ENCODE results near the gene CMIP. TPM values are rescaled to one million over a fixed set of nuclear protein-coding genes. Genes with fewer than 3 reads are reported as not detected.

The CMIP gene
- total RNA-seq, 1 experiment from 2014 or later = 63.7 TPM

DNA sequence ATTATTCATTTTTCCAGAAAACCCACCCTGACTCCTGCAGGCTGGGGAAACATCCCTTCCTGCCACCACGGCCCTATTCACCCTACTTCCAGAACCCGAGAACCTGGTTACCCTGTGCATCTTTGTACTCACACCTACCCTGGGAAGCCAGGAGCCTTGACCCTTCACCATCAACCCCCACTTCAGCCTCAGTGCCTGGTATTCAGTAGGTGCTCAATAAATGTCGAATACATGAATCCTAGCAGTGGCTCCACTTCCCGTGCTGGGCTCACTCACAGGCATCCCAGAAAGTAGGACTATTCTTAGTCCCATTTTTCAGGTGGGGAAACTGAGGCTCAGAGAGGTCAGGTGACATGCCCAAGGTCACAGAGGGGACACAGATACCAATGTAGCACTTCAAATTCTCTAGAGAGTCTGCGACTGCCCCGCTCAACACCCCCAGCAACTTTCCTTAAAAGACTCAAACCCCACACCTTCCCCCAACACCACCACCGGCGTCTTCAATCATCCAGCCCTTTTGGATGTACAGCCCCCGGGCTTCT is 36.1 kb upstream of the CMIP start (continued):
- TF ChIP-seq, protein P1, sequence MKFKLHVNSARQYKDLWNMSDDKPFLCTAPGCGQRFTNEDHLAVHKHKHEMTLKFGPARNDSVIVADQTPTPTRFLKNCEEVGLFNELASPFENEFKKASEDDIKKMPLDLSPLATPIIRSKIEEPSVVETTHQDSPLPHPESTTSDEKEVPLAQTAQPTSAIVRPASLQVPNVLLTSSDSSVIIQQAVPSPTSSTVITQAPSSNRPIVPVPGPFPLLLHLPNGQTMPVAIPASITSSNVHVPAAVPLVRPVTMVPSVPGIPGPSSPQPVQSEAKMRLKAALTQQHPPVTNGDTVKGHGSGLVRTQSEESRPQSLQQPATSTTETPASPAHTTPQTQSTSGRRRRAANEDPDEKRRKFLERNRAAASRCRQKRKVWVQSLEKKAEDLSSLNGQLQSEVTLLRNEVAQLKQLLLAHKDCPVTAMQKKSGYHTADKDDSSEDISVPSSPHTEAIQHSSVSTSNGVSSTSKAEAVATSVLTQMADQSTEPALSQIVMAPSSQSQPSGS (CRISPR knock-in tag; IDR thresholded peaks at IDR 0.05; ENCODE audit: borderline replicate concordance, low read depth) = no peak
- TF ChIP-seq ZNF512 (CRISPR knock-in tag; IDR thresholded peaks at IDR 0.05; ENCODE audit: borderline replicate concordance) (no peak), AR (CRISPR knock-in tag; IDR thresholded peaks at IDR 0.05) (no peak), MXD4 (CRISPR knock-in tag; IDR thresholded peaks at IDR 0.05; ENCODE audit: borderline replicate concordance) (no peak)
- TF ChIP-seq, protein P2, sequence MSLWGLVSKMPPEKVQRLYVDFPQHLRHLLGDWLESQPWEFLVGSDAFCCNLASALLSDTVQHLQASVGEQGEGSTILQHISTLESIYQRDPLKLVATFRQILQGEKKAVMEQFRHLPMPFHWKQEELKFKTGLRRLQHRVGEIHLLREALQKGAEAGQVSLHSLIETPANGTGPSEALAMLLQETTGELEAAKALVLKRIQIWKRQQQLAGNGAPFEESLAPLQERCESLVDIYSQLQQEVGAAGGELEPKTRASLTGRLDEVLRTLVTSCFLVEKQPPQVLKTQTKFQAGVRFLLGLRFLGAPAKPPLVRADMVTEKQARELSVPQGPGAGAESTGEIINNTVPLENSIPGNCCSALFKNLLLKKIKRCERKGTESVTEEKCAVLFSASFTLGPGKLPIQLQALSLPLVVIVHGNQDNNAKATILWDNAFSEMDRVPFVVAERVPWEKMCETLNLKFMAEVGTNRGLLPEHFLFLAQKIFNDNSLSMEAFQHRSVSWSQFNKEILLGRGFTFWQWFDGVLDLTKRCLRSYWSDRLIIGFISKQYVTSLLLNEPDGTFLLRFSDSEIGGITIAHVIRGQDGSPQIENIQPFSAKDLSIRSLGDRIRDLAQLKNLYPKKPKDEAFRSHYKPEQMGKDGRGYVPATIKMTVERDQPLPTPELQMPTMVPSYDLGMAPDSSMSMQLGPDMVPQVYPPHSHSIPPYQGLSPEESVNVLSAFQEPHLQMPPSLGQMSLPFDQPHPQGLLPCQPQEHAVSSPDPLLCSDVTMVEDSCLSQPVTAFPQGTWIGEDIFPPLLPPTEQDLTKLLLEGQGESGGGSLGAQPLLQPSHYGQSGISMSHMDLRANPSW (CRISPR knock-in tag; conservative IDR thresholded peaks at IDR 0.05; ENCODE audit: low read depth) = no peak
- TF ChIP-seq, protein P3, sequence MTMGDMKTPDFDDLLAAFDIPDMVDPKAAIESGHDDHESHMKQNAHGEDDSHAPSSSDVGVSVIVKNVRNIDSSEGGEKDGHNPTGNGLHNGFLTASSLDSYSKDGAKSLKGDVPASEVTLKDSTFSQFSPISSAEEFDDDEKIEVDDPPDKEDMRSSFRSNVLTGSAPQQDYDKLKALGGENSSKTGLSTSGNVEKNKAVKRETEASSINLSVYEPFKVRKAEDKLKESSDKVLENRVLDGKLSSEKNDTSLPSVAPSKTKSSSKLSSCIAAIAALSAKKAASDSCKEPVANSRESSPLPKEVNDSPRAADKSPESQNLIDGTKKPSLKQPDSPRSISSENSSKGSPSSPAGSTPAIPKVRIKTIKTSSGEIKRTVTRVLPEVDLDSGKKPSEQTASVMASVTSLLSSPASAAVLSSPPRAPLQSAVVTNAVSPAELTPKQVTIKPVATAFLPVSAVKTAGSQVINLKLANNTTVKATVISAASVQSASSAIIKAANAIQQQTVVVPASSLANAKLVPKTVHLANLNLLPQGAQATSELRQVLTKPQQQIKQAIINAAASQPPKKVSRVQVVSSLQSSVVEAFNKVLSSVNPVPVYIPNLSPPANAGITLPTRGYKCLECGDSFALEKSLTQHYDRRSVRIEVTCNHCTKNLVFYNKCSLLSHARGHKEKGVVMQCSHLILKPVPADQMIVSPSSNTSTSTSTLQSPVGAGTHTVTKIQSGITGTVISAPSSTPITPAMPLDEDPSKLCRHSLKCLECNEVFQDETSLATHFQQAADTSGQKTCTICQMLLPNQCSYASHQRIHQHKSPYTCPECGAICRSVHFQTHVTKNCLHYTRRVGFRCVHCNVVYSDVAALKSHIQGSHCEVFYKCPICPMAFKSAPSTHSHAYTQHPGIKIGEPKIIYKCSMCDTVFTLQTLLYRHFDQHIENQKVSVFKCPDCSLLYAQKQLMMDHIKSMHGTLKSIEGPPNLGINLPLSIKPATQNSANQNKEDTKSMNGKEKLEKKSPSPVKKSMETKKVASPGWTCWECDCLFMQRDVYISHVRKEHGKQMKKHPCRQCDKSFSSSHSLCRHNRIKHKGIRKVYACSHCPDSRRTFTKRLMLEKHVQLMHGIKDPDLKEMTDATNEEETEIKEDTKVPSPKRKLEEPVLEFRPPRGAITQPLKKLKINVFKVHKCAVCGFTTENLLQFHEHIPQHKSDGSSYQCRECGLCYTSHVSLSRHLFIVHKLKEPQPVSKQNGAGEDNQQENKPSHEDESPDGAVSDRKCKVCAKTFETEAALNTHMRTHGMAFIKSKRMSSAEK (CRISPR knock-in tag; IDR thresholded peaks at IDR 0.05; ENCODE audit: borderline replicate concordance) = no peak
- TF ChIP-seq, protein P4, sequence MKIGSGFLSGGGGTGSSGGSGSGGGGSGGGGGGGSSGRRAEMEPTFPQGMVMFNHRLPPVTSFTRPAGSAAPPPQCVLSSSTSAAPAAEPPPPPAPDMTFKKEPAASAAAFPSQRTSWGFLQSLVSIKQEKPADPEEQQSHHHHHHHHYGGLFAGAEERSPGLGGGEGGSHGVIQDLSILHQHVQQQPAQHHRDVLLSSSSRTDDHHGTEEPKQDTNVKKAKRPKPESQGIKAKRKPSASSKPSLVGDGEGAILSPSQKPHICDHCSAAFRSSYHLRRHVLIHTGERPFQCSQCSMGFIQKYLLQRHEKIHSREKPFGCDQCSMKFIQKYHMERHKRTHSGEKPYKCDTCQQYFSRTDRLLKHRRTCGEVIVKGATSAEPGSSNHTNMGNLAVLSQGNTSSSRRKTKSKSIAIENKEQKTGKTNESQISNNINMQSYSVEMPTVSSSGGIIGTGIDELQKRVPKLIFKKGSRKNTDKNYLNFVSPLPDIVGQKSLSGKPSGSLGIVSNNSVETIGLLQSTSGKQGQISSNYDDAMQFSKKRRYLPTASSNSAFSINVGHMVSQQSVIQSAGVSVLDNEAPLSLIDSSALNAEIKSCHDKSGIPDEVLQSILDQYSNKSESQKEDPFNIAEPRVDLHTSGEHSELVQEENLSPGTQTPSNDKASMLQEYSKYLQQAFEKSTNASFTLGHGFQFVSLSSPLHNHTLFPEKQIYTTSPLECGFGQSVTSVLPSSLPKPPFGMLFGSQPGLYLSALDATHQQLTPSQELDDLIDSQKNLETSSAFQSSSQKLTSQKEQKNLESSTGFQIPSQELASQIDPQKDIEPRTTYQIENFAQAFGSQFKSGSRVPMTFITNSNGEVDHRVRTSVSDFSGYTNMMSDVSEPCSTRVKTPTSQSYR (CRISPR knock-in tag; IDR thresholded peaks at IDR 0.05) = no peak

DNA sequence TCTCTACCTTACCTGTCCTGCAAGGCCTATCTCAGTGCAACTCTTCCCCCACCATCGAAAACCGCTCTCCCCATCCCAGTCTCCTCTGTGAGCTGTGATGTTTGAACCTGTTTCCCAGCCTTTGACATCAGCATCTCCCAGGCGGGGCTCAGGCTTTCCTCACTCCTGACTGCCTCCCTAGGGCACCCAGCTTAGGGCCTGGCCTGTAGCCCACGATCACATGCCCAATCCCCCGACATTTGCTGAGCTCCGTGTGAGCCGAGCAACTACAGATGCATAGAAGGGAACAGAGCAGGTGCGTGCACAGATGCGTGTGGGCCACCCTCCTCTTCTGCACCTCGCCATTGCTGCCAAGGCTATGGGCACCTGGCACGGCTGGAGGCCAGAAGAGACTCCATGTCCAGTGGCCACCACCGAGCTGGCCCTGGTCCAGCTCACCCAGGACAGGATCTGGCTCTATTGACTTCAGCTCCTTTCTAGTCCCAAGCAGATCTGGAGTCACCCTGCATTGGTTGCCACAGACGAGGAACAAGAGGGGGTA is 35.5 kb upstream of the CMIP start:
- H3K4me3 Mint-ChIP-seq = no peak overlapping the region
- H3K9me3 Mint-ChIP-seq = no peaks in the 10 kb centered on the region
- peak overlapping the region; percentile 6; the same call in 1 of the 2 replicates for H3K27ac Mint-ChIP-seq
- ChIA-PET POLR2A (no interaction called here), CTCF (interaction anchor here (0.7 to 1.1 kb wide), 4 partner anchors 20 to 321 kb away, joined by 3 read pairs; no protein-coding TSS in a partner anchor)
- peaks cover 16% of the 10 kb centered on the region for H3K4me1 Mint-ChIP-seq
- no peak for ATAC-seq
- peaks cover 5% of the 10 kb centered on the region for H3K27me3 Mint-ChIP-seq (ENCODE audit: low read depth)
- H3K36me3 Mint-ChIP-seq = no peaks in the 10 kb centered on the region
- no peak for DNase-seq (ENCODE audit: low spot score)
- TF ChIP-seq, protein P5, sequence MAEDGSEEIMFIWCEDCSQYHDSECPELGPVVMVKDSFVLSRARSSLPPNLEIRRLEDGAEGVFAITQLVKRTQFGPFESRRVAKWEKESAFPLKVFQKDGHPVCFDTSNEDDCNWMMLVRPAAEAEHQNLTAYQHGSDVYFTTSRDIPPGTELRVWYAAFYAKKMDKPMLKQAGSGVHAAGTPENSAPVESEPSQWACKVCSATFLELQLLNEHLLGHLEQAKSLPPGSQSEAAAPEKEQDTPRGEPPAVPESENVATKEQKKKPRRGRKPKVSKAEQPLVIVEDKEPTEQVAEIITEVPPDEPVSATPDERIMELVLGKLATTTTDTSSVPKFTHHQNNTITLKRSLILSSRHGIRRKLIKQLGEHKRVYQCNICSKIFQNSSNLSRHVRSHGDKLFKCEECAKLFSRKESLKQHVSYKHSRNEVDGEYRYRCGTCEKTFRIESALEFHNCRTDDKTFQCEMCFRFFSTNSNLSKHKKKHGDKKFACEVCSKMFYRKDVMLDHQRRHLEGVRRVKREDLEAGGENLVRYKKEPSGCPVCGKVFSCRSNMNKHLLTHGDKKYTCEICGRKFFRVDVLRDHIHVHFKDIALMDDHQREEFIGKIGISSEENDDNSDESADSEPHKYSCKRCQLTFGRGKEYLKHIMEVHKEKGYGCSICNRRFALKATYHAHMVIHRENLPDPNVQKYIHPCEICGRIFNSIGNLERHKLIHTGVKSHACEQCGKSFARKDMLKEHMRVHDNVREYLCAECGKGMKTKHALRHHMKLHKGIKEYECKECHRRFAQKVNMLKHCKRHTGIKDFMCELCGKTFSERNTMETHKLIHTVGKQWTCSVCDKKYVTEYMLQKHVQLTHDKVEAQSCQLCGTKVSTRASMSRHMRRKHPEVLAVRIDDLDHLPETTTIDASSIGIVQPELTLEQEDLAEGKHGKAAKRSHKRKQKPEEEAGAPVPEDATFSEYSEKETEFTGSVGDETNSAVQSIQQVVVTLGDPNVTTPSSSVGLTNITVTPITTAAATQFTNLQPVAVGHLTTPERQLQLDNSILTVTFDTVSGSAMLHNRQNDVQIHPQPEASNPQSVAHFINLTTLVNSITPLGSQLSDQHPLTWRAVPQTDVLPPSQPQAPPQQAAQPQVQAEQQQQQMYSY (CRISPR knock-in tag; IDR thresholded peaks at IDR 0.05) = no peak
- TF ChIP-seq NR2C2 (CRISPR knock-in tag; IDR thresholded peaks at IDR 0.05) (no peak), SMAD4 (CRISPR knock-in tag; IDR thresholded peaks at IDR 0.05) (no peak)
- TF ChIP-seq, protein P6, sequence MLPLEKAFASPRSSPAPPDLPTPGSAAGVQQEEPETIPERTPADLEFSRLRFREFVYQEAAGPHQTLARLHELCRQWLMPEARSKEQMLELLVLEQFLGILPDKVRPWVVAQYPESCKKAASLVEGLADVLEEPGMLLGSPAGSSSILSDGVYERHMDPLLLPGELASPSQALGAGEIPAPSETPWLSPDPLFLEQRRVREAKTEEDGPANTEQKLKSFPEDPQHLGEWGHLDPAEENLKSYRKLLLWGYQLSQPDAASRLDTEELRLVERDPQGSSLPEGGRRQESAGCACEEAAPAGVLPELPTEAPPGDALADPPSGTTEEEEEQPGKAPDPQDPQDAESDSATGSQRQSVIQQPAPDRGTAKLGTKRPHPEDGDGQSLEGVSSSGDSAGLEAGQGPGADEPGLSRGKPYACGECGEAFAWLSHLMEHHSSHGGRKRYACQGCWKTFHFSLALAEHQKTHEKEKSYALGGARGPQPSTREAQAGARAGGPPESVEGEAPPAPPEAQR (CRISPR knock-in tag; IDR thresholded peaks at IDR 0.05) = no peak

Data from WTC11 (cell line).